Measurements from ENCODE around the gene DSCAM.
"Not testable (repeated sequence)": the region's sequence is repeated elsewhere in the genome, so short reads cannot be mapped to it uniquely, and the experiment has no call there.

The DSCAM gene

GRCh38 chr21:40517646-40518045 lies 329.3 kb downstream of the DSCAM start:
- no peak for DNase-seq

- DNase-seq = no peak
Measured at GRCh38 chr21:40516335-40516734, 330.6 kb downstream of the DSCAM start.

- no peak for DNase-seq
Measured at GRCh38 chr21:40512590-40512989, 334.4 kb downstream of the DSCAM start.

GRCh38 chr21:40507978-40508377 lies 339.0 kb downstream of the DSCAM start:
- peak; percentile 39 for DNase-seq

- no peak for DNase-seq
Measured at GRCh38 chr21:40505681-40506080, 341.3 kb downstream of the DSCAM start.

GRCh38 chr21:40505244-40505643 lies 341.7 kb downstream of the DSCAM start:
- no peak for DNase-seq

GRCh38 chr21:40504825-40505224 lies 342.1 kb downstream of the DSCAM start:
- DNase-seq = no peak

GRCh38 chr21:40496116-40496515 lies 350.8 kb downstream of the DSCAM start:
- no peak for DNase-seq

- no peak for DNase-seq
Measured at GRCh38 chr21:40490408-40490807, 356.6 kb downstream of the DSCAM start.

- DNase-seq = no peak
Measured at GRCh38 chr21:40489001-40489400, 358.0 kb downstream of the DSCAM start.

- DNase-seq = no peak
Measured at GRCh38 chr21:40481764-40482163, 365.2 kb downstream of the DSCAM start.

- no peak for DNase-seq
Measured at GRCh38 chr21:40474513-40474912, 372.4 kb downstream of the DSCAM start.

GRCh38 chr21:40472013-40472412 lies 374.9 kb downstream of the DSCAM start:
- DNase-seq = no peak

GRCh38 chr21:40471103-40471502 lies 375.9 kb downstream of the DSCAM start:
- no peak for DNase-seq

GRCh38 chr21:40466893-40467483 lies 380.0 kb downstream of the DSCAM start:
- DNase-seq = peak; percentile 29

- no peak for DNase-seq
Measured at GRCh38 chr21:40465382-40465781, 381.6 kb downstream of the DSCAM start.

- DNase-seq = no peak
Measured at GRCh38 chr21:40463176-40463575, 383.8 kb downstream of the DSCAM start.

GRCh38 chr21:40461008-40461407 lies 385.9 kb downstream of the DSCAM start:
- DNase-seq = no peak

- DNase-seq = no peak
Measured at GRCh38 chr21:40457741-40458140, 389.2 kb downstream of the DSCAM start.

- no peak for DNase-seq
Measured at GRCh38 chr21:40454057-40454456, 392.9 kb downstream of the DSCAM start.

- no peak for DNase-seq
Measured at GRCh38 chr21:40453183-40453582, 393.8 kb downstream of the DSCAM start.

GRCh38 chr21:40452548-40452947 lies 394.4 kb downstream of the DSCAM start:
- DNase-seq = no peak

- no peak for DNase-seq
Measured at GRCh38 chr21:40447016-40447415, 399.9 kb downstream of the DSCAM start.

GRCh38 chr21:40445349-40445921 lies 401.5 kb downstream of the DSCAM start:
- DNase-seq = no peak

- not testable (repeated sequence) for DNase-seq
Measured at GRCh38 chr21:40439581-40439980, 407.4 kb downstream of the DSCAM start.
